ENCODE data around the gene HP. TPM values are rescaled to one million over a fixed set of nuclear protein-coding genes. Genes with fewer than 3 reads are reported as not detected.

HP gene
- total and polyA plus RNA-seq, 2 of the 4 experiments (the other 2 are of a cell fraction): not detected

DNA sequence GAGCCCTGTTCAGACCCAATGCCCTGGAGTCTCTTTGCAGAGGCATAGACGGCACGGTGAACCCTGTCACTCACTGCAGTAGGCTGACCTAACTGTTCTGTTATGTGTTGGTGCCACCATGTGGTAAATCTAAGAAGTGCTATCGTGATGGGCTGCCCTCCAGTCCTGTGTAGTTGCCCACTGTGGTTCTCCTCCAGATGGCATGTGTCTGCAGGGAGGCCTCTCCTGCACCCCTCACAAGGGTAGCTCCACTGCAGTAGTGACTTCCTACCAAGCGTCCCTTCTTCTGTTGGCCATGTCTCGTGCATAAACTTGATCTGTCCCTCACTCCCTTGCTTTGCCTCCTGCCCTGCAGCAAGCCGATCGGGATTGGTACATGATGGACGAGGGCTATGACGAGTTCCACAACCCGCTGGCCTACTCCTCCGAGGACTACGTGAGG is 45.1 kb downstream of the HP start:
- peak; percentile 49 for DNase-seq
- intact Hi-C loops (cut with micrococcal nuclease) (loop anchor here (1.0 to 10.0 kb wide), 2 partner anchors 33 to 65 kb away; no protein-coding TSS in a partner anchor), in situ Hi-C loops (cut with MboI; ENCODE audit: low sequenced_read_pairs) (no loop called here), dilution Hi-C loops (cut with HindIII; ENCODE audit: low sequenced_read_pairs, unreplicated experiment) (no loop called here)
- peak; percentile 97 for ATAC-seq (ENCODE audit: low read depth)
- TF ChIP-seq CTCF (conservative IDR thresholded peaks at IDR 0.05; ENCODE audit: low read depth, low read length) (peak; percentile 55), SMC3 (IDR thresholded peaks at IDR 0.05; ENCODE audit: low read depth, low read length) (peak; percentile 22; the same call in 1 of the 2 replicates), MXI1 (IDR thresholded peaks at IDR 0.05; ENCODE audit: borderline replicate concordance, low read depth, low read length) (no peak), RFX5 (IDR thresholded peaks at IDR 0.05; ENCODE audit: low read depth, low read length) (no peak), RCOR1 (IDR thresholded peaks at IDR 0.05; ENCODE audit: insufficient replicate concordance, low read length) (no peak), MAZ (IDR thresholded peaks at IDR 0.05; ENCODE audit: borderline replicate concordance, low read depth, low read length) (no peak), RAD21 (IDR thresholded peaks at IDR 0.05; ENCODE audit: low read length) (peak; percentile 64)
- TF ChIP-seq, protein P1, sequence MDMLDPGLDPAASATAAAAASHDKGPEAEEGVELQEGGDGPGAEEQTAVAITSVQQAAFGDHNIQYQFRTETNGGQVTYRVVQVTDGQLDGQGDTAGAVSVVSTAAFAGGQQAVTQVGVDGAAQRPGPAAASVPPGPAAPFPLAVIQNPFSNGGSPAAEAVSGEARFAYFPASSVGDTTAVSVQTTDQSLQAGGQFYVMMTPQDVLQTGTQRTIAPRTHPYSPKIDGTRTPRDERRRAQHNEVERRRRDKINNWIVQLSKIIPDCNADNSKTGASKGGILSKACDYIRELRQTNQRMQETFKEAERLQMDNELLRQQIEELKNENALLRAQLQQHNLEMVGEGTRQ (IDR thresholded peaks at IDR 0.05; ENCODE audit: low read depth, low read length): no peak
- Histone ChIP-seq H2AFZ (replicated peaks; ENCODE audit: low read length, poor library complexity) (no peak overlapping the region), H2BK5ac (ENCODE audit: low read depth, low read length, poor library complexity, severe bottlenecking) (no peak overlapping the region), H2BK120ac (ENCODE audit: low read depth, low read length) (no peak overlapping the region), H2AK5ac (ENCODE audit: low read depth, low read length) (no peak overlapping the region), H3K4me2 (ENCODE audit: low read depth, low read length) (no peak overlapping the region), H3K14ac (replicated peaks; ENCODE audit: low read depth, low read length) (no peak overlapping the region), H4K5ac (ENCODE audit: low read depth, low read length) (no peak overlapping the region), H4K91ac (ENCODE audit: insufficient read depth, low read depth, low read length) (no peak overlapping the region), H3K9ac (ENCODE audit: low read depth, low read length) (no peak overlapping the region), H3K9me1 (ENCODE audit: insufficient read depth, low read length) (no peaks in the 10 kb centered on the region), H3K18ac (ENCODE audit: low read depth, low read length) (no peak overlapping the region), H3K27me3 (ENCODE audit: control insufficient read depth, insufficient read depth, low read length) (no peaks in the 10 kb centered on the region), H4K20me1 (ENCODE audit: insufficient read depth, low read length) (no peaks in the 10 kb centered on the region; the same call in 1 of the 2 replicates), H3K56ac (ENCODE audit: extremely low read depth, insufficient read depth, low read length) (no peak overlapping the region), H3K36me3 (ENCODE audit: control insufficient read depth, insufficient read depth, low read length) (peaks cover 72% of the 10 kb centered on the region), H3K79me1 (ENCODE audit: low read depth in 1 of 2, low read length in 2 of 2) (peaks cover 4 to 23% of the 10 kb centered on the region in 2 experiments; a peak in 3 of 4 replicates), H2BK20ac (ENCODE audit: low read depth, low read length) (no peak overlapping the region), H3K27ac (ENCODE audit: insufficient read depth, low read length) (no peak overlapping the region), H3K4me3 (ENCODE audit: insufficient read depth, low read depth, low read length) (no peak overlapping the region), H3K4me1 (ENCODE audit: control insufficient read depth, insufficient read depth, low read length) (no peaks in the 10 kb centered on the region), H2AK9ac (replicated peaks; ENCODE audit: low read depth, low read length, poor library complexity) (no peak overlapping the region), H3K4ac (ENCODE audit: low read depth, low read length) (no peak overlapping the region), H2BK15ac (ENCODE audit: low read depth, low read length) (no peak overlapping the region), H3K23ac (ENCODE audit: low read depth, low read length) (no peak overlapping the region), H4K8ac (ENCODE audit: low read depth in 2 of 2, low read length in 2 of 2) (no peak overlapping the region), H3K9me3 (ENCODE audit: control insufficient read depth, insufficient read depth, low read length) (no peaks in the 10 kb centered on the region)
- CTCF ChIA-PET: no interaction called here
- BruUV-seq (replicated peaks): no TSS peak
- POLR2A ChIA-PET (ENCODE audit: unreplicated experiment): no interaction called here
- 93% methylated on average over 9 of the region's 12 CpGs; no CpG with 5 or more reads in 1 of the 2 experiments for WGBS, 2 experiments (ENCODE audit: extremely low coverage in 2 of 2, insufficient read length in 1 of 2)

Data from IMR-90 (cell line).